Omental fat pad (tissue), 4 donors: ENCODE measurements around the gene LEAP2. TPM values are rescaled to one million over a fixed set of nuclear protein-coding genes. Genes with fewer than 3 reads are reported as not detected.

Experiments
- ATAC-seq: fragments of 150-250 bp; one replicate; pipeline ENCODE4 v1.9.1; 2016; ENCODE audit warnings: mild to moderate bottlenecking, moderate library complexity; ENCODE audit not compliant: low FRiP score
- DNase-seq: peaks from one replicate; pipeline ENCODE4 v3.0.0-alpha.2; 2019; ENCODE audit warnings: low spot score
- CTCF ChIP-seq, 3 donors: fragments of 450-650 bp; IDR thresholded peaks; one replicate each; pipeline ENCODE4 v1.5.1; 2016 to 2017; ENCODE audit warnings: antibody characterized with exemption in 3 of 3, mild to moderate bottlenecking in 3 of 3, moderate library complexity in 2 of 3
- total RNA-seq, 4 donors: library from RNA; depleted of rRNA; stranded (reverse); fragments of >200 nt; gene quantifications; one replicate each; pipeline ENCODE4 v1.1.0, GENCODE V29; 2016

Gene LEAP2
- total RNA-seq, 4 donors from 2014 or later: 0.84 to 2.3 (median 1.4) TPM

- no peak for DNase-seq
- no peak for TF ChIP-seq CTCF (IDR thresholded peaks at IDR 0.05)
- no peak for ATAC-seq
Measured at GRCh38 chr5:132836852-132837251, 36.6 kb upstream of the LEAP2 start.

GRCh38 chr5:132837868-132838267, 35.6 kb upstream of the LEAP2 start:
- no peak for ATAC-seq
- DNase-seq: no peak
- TF ChIP-seq CTCF (IDR thresholded peaks at IDR 0.05): no peak

- ATAC-seq: no peak
- no peak for DNase-seq
- no peak for TF ChIP-seq CTCF (IDR thresholded peaks at IDR 0.05)
Measured at GRCh38 chr5:132838516-132839282, 34.8 kb upstream of the LEAP2 start.

- ATAC-seq (peak; percentile 60), DNase-seq (no peak)
- TF ChIP-seq CTCF (IDR thresholded peaks at IDR 0.05): no peak
Measured at GRCh38 chr5:132839426-132840301, 33.8 kb upstream of the LEAP2 start.

- ATAC-seq (no peak), DNase-seq (no peak)
- no peak for TF ChIP-seq CTCF (IDR thresholded peaks at IDR 0.05)
Measured at GRCh38 chr5:132840313-132840712, 33.2 kb upstream of the LEAP2 start.

GRCh38 chr5:132840896-132841295, 32.6 kb upstream of the LEAP2 start:
- TF ChIP-seq CTCF (IDR thresholded peaks at IDR 0.05): no peak
- ATAC-seq (no peak), DNase-seq (no peak)
